GM12801 (cell line): ENCODE data around the gene TNS1.

ENCODE experiments used
- TF ChIP-seq, protein P1 (sequence below): IDR thresholded peaks from one replicate; pipeline ENCODE4 v1.5.1; 2011; ENCODE audit warnings: control low read depth; ENCODE audit not compliant: insufficient read length; ENCODE audit errors: extremely low read depth

Gene TNS1

DNA sequence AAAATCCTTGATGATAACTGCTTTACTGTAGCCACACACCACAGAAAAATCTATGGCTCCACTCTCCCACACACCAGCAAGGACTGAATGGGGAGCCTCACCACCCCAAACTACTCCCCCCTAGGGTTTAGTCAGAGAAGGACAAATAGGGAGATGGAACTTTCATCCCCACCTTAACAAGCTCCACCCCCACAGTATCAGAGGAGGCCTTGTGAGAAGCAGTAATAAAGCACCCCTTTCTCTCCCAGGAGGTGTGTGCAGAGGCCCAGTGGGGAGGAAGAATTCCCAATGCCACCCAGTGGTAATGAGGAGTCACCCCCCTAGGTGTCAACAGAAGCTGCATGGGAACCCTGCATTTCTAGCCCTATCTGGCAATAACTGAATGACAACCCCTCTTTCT lies 224.9 kb downstream of the TNS1 start:
- TF ChIP-seq, protein P1, sequence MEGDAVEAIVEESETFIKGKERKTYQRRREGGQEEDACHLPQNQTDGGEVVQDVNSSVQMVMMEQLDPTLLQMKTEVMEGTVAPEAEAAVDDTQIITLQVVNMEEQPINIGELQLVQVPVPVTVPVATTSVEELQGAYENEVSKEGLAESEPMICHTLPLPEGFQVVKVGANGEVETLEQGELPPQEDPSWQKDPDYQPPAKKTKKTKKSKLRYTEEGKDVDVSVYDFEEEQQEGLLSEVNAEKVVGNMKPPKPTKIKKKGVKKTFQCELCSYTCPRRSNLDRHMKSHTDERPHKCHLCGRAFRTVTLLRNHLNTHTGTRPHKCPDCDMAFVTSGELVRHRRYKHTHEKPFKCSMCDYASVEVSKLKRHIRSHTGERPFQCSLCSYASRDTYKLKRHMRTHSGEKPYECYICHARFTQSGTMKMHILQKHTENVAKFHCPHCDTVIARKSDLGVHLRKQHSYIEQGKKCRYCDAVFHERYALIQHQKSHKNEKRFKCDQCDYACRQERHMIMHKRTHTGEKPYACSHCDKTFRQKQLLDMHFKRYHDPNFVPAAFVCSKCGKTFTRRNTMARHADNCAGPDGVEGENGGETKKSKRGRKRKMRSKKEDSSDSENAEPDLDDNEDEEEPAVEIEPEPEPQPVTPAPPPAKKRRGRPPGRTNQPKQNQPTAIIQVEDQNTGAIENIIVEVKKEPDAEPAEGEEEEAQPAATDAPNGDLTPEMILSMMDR, result no peak

- TF ChIP-seq, protein P1, result no peak
Observed at GRCh38 chr2:217776631-217777030, 226.2 kb downstream of the TNS1 start.

GRCh38 chr2:217775920-217776503 lies 226.8 kb downstream of the TNS1 start:
- TF ChIP-seq, protein P1, result no peak

DNA sequence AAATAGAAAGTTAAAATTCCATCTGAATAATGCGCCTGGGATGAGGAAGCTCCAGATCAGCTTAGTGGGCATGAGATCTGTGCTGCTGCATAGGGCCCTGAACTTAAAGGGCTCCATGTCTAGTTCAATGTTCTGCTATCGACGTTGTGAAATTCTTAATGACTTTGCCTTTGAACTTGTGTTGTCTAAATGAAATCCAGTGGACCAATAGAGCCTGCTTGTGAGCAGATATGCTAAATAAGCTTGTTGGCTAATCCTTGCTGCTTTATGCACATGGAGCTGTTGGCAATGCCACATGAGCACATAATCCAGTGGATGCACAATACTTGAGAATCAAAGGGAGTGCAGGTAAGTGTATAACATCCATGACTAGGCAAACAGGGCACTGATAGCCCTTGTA lies 228.6 kb downstream of the TNS1 start:
- TF ChIP-seq, protein P1, result no peak

GRCh38 chr2:217773539-217773938 lies 229.3 kb downstream of the TNS1 start:
- TF ChIP-seq, protein P1, result no peak

- TF ChIP-seq, protein P1, result no peak
Observed at GRCh38 chr2:217766356-217766755, 236.4 kb downstream of the TNS1 start.

GRCh38 chr2:217761645-217762277 lies 241.0 kb downstream of the TNS1 start:
- TF ChIP-seq, protein P1, result no peak
